Parathyroid adenoma (tissue), 2 donors: ENCODE measurements around the gene TSPAN5.
"Not testable (repeated sequence)": the region's sequence is repeated elsewhere in the genome, so short reads cannot be mapped to it uniquely, and the experiment has no call there.

Experiments
- H2AFZ ChIP-seq: fragments of 300-600 bp; sonication (generic); one replicate; pipeline ENCODE4 v1.7.0; 2017; ENCODE audit warnings: antibody characterized with exemption, mild to moderate bottlenecking
- H3K27ac ChIP-seq: fragments of 300-600 bp; sonication (generic); one replicate; pipeline ENCODE4 v1.7.0; 2017
- H3K27me3 ChIP-seq: fragments of 300-600 bp; sonication (generic); one replicate; pipeline ENCODE4 v1.7.0; 2017; ENCODE audit warnings: low read length; ENCODE audit not compliant: control insufficient read depth, insufficient read depth
- H3K36me3 ChIP-seq: fragments of 300-600 bp; sonication (generic); one replicate; pipeline ENCODE4 v1.7.0; 2017; ENCODE audit warnings: low read length; ENCODE audit not compliant: control insufficient read depth, insufficient read depth
- H3K4me1 ChIP-seq: fragments of 300-600 bp; sonication (generic); one replicate; pipeline ENCODE4 v1.7.0; 2017; ENCODE audit warnings: control low read depth
- H3K4me2 ChIP-seq: fragments of 300-600 bp; sonication (generic); one replicate; pipeline ENCODE4 v1.7.0; 2017; ENCODE audit warnings: low read length
- H3K4me3 ChIP-seq: fragments of 300-600 bp; sonication (generic); one replicate; pipeline ENCODE4 v1.7.0; 2017; ENCODE audit warnings: low read depth, low read length
- H3K79me2 ChIP-seq: fragments of 300-600 bp; sonication (generic); one replicate; pipeline ENCODE4 v1.7.0; 2017; ENCODE audit warnings: control low read depth
- H3K9ac ChIP-seq: fragments of 300-600 bp; sonication (generic); one replicate; pipeline ENCODE4 v1.7.0; 2017; ENCODE audit warnings: mild to moderate bottlenecking
- H3K9me3 ChIP-seq: fragments of 300-600 bp; sonication (generic); one replicate; pipeline ENCODE4 v1.7.0; 2017; ENCODE audit warnings: low read length; ENCODE audit not compliant: control insufficient read depth
- TF ChIP-seq, protein P1 (sequence below): fragments of 300-600 bp; sonication (generic); IDR thresholded peaks from one replicate; pipeline ENCODE4 v1.7.0; 2017; ENCODE audit warnings: antibody characterized with exemption, mild to moderate bottlenecking
- donor health status: primary hyperparathyroidism.

The TSPAN5 gene

DNA sequence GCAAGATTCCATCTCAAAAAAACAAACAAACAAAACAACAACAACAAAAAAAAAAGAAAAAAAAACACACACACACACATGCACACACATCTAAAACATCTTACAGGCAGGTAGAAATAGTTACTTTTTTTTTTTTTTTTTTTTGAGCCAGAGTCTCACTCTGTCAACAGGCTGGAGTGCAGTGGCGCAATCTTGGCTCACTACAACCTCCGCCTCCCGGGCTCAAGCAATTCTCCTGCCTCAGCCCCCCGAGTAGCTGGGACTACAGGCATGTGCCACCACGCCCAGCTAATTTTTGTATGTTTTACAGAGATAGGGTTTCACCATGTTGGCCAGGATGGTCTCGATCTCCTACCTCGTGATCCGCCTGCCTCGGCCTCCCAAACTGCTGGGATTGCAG is 201.0 kb downstream of the TSPAN5 start:
- H3K79me2 ChIP-seq, H3K36me3 ChIP-seq, H3K9me3 ChIP-seq, H3K27me3 ChIP-seq, H3K27ac ChIP-seq, H2AFZ ChIP-seq, H3K4me3 ChIP-seq, H3K9ac ChIP-seq, H3K4me2 ChIP-seq, H3K4me1 ChIP-seq: not testable (repeated sequence)

DNA sequence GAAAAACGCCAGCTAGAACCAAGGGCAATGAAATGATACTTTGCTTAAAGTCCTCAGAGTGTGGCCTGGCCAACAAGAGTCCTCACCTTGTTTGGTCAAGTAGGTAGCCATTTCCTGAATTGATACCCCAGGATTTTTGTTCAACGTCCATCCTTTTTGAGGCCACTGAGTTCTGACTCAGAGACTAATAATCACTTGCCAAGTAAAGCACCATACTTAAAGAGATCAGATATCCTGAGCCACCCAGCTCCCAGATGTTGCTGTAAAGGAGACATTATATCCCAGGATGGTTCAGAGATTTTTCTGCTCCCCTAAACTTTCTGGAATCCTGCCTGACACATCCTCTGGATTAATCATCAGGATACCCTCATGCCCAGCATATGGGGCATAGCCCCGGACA is 206.3 kb downstream of the TSPAN5 start:
- no peak overlapping the region for H3K4me3 ChIP-seq
- no peak overlapping the region for H3K27ac ChIP-seq
- no peaks in the 10 kb centered on the region for H3K27me3 ChIP-seq
- no peak overlapping the region for H3K4me2 ChIP-seq
- no peak overlapping the region for H3K9ac ChIP-seq
- H3K36me3 ChIP-seq = no peaks in the 10 kb centered on the region
- TF ChIP-seq, protein P1, sequence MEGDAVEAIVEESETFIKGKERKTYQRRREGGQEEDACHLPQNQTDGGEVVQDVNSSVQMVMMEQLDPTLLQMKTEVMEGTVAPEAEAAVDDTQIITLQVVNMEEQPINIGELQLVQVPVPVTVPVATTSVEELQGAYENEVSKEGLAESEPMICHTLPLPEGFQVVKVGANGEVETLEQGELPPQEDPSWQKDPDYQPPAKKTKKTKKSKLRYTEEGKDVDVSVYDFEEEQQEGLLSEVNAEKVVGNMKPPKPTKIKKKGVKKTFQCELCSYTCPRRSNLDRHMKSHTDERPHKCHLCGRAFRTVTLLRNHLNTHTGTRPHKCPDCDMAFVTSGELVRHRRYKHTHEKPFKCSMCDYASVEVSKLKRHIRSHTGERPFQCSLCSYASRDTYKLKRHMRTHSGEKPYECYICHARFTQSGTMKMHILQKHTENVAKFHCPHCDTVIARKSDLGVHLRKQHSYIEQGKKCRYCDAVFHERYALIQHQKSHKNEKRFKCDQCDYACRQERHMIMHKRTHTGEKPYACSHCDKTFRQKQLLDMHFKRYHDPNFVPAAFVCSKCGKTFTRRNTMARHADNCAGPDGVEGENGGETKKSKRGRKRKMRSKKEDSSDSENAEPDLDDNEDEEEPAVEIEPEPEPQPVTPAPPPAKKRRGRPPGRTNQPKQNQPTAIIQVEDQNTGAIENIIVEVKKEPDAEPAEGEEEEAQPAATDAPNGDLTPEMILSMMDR = no peak
- no peaks in the 10 kb centered on the region for H3K9me3 ChIP-seq
- H3K4me1 ChIP-seq = no peaks in the 10 kb centered on the region
- no peak overlapping the region for H2AFZ ChIP-seq
- no peaks in the 10 kb centered on the region for H3K79me2 ChIP-seq

DNA sequence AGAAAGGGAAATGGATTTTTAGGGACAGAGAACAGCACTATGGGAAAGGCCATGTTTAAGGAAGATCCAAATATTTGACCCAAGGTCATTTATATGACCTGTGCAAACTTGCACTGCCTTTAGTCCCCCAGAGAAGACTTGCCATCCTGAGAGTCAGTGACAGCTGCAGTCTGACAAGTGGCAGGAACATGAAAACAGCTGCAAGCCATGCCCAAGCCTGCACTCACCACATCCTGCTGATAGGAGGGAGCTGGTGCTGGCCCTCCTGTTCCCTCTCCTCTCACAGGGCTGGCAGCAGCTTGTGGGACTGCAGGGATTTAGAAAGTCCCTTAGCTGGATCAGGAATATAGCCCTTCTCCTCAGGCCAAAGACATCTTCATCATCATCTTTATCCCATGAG is 209.5 kb downstream of the TSPAN5 start:
- no peaks in the 10 kb centered on the region for H3K9me3 ChIP-seq
- no peaks in the 10 kb centered on the region for H3K27me3 ChIP-seq
- H3K36me3 ChIP-seq = no peaks in the 10 kb centered on the region
- H3K79me2 ChIP-seq = no peaks in the 10 kb centered on the region
- TF ChIP-seq, protein P1 = no peak
- H3K27ac ChIP-seq = no peak overlapping the region
- no peak overlapping the region for H2AFZ ChIP-seq
- no peak overlapping the region for H3K9ac ChIP-seq
- no peaks in the 10 kb centered on the region for H3K4me1 ChIP-seq
- no peak overlapping the region for H3K4me3 ChIP-seq
- no peak overlapping the region for H3K4me2 ChIP-seq

DNA sequence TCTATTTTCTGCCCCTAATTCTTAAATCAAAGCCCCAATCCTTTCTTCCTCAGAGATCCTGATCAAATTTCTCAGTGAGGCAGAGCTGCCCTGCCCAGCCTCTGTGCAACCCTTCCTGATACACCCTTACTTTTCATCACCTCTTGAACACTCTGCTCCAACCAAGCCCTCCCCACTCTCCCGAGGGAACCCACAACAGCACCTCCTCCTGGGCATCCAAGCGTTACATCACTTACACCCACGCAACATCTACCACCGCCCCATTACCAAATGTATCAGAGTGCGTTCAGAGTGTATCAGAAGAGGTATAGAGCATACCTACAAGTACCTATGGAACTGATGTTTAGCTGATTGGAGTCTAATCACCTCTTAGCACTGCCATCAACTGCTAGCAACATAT is 210.8 kb downstream of the TSPAN5 start:
- Histone ChIP-seq H3K79me2 (no peaks in the 10 kb centered on the region), H3K4me2 (no peak overlapping the region), H2AFZ (no peak overlapping the region), H3K27me3 (no peaks in the 10 kb centered on the region), H3K4me3 (no peak overlapping the region), H3K9me3 (no peaks in the 10 kb centered on the region), H3K9ac (no peak overlapping the region), H3K27ac (no peak overlapping the region), H3K4me1 (no peaks in the 10 kb centered on the region), H3K36me3 (no peaks in the 10 kb centered on the region)
- TF ChIP-seq, protein P1 = no peak

DNA sequence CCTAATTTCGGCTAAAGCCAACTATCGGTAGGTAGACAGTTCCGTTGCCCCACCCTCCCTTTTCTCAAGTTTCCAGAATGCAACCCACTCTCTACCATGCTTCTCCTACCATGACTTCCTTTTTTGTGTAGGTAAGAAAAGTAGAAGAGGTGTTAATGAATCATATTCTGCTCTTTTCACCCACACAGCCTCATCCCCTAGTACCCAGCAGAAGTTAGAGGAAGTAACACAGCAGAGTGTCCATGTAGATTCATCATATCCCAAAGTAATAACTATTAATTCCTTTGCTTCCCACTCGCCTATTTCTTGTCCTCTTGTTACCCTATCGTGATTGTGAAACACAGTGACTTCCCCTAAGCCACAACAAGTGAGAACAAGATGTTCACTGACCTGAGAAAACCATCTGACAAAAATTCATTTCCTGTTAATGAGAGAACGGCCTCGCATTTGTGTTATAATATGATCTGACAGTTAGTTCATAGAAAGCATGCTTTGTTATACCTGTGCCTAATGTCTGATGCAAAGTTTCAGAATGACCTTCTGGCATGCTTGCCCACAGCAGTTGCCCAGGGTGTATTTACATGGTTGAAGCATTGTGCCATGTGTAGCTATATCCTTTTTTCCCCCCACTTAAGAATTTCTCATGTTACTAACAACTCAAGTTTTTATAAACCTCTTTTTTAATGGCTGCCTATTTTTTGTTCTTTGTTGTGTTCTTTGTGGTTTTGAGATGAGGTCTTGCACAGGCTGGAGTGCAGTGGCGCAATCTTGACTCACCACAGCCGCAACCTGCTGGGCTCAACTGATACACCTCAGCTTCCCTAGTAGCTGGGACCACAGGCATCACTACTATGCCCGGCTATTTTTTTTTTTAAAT is 211.7 kb downstream of the TSPAN5 start:
- Histone ChIP-seq H3K36me3 (no peaks in the 10 kb centered on the region), H3K9ac (no peak overlapping the region), H3K9me3 (no peaks in the 10 kb centered on the region), H3K27ac (no peak overlapping the region), H3K4me2 (no peak overlapping the region), H3K79me2 (no peaks in the 10 kb centered on the region), H2AFZ (no peak overlapping the region), H3K4me1 (no peaks in the 10 kb centered on the region), H3K27me3 (no peaks in the 10 kb centered on the region), H3K4me3 (no peak overlapping the region)
- TF ChIP-seq, protein P1 = no peak
